Left cardiac atrium (tissue), 4 donors: ENCODE results near the gene KEAP1. TPM values are rescaled to one million over a fixed set of nuclear protein-coding genes. Genes with fewer than 3 reads are reported as not detected.
A peak's percentile ranks its signal among the peaks of the same experiment; 100 is the strongest.
"Not testable (repeated sequence)": the region's sequence is repeated elsewhere in the genome, so short reads cannot be mapped to it uniquely, and the experiment has no call there.

Source experiments
- ATAC-seq, 2 donors: fragments of 200-7000 bp; cut with Tn5 transposase; one replicate each; pipeline ENCODE4 v1.9.1; 2020; ENCODE audit warnings: mild to moderate bottlenecking in 2 of 2, moderate library complexity in 2 of 2
- DNase-seq: peaks from one replicate; pipeline ENCODE4 v3.0.0-alpha.2; 2020
- intact Hi-C, 2 donors: fragments of 100-400 bp; cut with DNase I; formaldehyde crosslinking; loops; one replicate each; pipeline versions ENCODE4 v1.14.1 to v1.15.1; 2022 to 2023
- total RNA-seq, 2 donors: library from RNA; stranded (reverse); fragmentation: NEBNext Ultra II Directional; extraction: Animal tissue kit (Norgen Biotek cat#: 25700); gene quantifications; one replicate each; pipeline ENCODE4 v1.2.1, GENCODE V29; 2021
- donor health status: DM: no; HTN: yes; CAD: no.
- donor health status: DM: no; HTN: yes; CAD: no; lungs with severe emphysema.
- donor health status: DM: yes; HTN: yes; CAD: no.
- donor health status: Dilated cardiomyopathy.

The KEAP1 gene
- total RNA-seq, 2 donors from 2014 or later: 53.5 to 55.1 TPM

DNA sequence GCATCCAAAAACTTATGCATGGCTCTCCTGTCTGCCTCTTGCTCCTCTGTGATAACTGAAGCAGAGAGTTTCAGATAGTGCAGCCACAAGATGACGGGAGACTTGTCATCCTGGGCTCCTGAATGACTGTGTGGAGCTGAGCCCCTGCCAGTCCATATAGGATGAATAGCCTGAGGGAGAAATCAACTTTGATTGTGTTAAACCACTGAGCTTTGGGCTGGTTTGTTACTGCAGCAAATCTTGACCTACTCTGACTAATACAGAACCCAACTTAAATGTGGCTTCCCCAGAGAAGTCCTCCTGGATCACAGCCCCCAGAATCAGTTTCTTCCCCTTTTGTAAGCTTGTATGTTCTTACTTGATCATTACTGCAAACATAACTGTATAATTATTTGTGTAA, 29.3 kb upstream of the KEAP1 start:
- no peak for ATAC-seq
- intact Hi-C loops: no loop called here

GRCh38 chr19:10526887-10527286, 23.7 kb upstream of the KEAP1 start:
- ATAC-seq, intact Hi-C loops: not testable (repeated sequence)

More for the DNA sequence above, 29.3 kb upstream of the KEAP1 start:
- no peak for DNase-seq

DNA sequence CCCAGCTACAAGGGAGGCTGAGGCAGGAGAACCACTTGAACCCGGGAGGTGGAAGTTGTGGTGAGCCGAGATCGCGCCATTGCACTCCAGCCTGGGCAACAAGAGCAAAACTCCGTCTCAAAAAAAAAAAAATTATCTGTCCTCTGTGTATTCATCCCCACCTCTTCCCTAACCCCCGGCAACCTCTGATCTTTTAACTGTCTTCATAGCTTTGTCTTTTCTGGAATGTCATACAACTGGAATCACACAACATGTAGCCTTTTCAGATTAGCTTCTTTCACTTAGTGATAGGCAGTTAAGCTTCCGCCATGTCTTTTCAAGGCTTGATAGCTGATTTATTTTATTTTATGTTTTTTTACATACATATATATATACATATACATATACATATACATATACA, 22.5 kb upstream of the KEAP1 start:
- intact Hi-C loops: no loop called here
- no peak for DNase-seq
- ATAC-seq: no peak

More at GRCh38 chr19:10526887-10527286, 23.7 kb upstream of the KEAP1 start:
- DNase-seq: not testable (repeated sequence)

DNA sequence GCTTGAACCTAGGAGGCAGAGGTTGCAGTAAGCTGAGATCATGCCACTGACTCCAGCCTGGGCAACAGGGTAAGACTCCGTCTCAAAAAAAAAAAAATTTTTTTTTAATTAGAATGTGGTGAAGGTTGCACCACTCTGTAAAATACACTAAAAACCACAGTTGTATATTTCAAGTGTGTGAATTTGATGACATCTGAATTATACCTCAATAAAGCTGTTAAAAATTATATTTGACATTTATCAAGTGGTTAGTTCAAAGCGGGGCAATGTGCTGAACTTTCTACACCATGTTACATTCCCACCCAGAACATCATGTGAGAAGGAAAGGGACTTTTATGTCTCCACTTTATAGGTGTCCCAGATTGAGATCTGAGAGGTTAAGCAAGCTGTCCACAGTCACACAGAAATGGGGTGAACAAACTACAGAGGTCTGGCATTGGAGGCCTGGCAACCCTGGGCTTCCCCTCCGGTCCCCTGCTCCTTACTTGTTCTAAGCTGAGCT, 20.0 kb upstream of the KEAP1 start:
- ATAC-seq: no peak
- no peak for DNase-seq
- intact Hi-C loops: no loop called here

- DNase-seq (no peak), ATAC-seq (no peak)
- intact Hi-C loops: no loop called here
Measured at GRCh38 chr19:10521461-10522171, 18.5 kb upstream of the KEAP1 start.

DNA sequence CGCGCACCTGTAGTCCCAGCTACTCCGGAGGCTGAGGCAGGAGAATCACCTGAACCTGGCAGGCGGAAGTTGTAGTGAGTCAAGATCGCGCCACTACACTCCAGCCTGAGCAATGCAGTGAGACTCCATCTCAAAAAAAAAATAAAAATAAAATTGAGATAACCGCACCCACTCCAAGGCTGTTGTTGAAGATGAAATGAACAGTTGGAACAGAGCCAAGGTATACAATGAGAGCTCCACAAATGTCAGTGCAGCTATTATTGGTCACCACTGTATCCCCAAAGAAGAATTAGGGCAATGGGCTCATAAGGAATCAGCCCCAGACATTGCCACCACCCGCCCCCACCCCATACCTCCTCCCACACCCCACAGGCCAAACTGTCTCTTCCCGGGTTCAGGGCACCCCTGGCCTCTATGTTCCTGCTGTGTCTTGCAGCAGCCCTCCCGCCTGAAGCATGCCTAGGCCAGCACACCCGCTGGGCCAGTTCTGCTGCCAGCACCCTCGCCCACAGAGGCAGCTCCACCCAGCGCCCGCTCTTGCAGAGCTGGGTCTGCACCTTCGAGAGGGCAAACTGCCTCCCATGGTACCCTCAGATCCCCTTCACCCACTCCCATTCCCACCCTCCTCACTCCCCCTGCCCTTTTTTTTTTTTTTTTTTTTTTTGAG, 17.6 kb upstream of the KEAP1 start:
- ATAC-seq: no peak
- no peak for DNase-seq
- intact Hi-C loops: no loop called here

- DNase-seq: no peak
- intact Hi-C loops: no loop called here
Measured at GRCh38 chr19:10519421-10519820, 16.3 kb upstream of the KEAP1 start.

GRCh38 chr19:10518444-10519361, 15.5 kb upstream of the KEAP1 start:
- ATAC-seq (peak in 1 of 2 donors; percentile 5), DNase-seq (no peak)
- intact Hi-C loops: no loop called here

More at GRCh38 chr19:10519421-10519820, 16.3 kb upstream of the KEAP1 start:
- ATAC-seq: no peak

DNA sequence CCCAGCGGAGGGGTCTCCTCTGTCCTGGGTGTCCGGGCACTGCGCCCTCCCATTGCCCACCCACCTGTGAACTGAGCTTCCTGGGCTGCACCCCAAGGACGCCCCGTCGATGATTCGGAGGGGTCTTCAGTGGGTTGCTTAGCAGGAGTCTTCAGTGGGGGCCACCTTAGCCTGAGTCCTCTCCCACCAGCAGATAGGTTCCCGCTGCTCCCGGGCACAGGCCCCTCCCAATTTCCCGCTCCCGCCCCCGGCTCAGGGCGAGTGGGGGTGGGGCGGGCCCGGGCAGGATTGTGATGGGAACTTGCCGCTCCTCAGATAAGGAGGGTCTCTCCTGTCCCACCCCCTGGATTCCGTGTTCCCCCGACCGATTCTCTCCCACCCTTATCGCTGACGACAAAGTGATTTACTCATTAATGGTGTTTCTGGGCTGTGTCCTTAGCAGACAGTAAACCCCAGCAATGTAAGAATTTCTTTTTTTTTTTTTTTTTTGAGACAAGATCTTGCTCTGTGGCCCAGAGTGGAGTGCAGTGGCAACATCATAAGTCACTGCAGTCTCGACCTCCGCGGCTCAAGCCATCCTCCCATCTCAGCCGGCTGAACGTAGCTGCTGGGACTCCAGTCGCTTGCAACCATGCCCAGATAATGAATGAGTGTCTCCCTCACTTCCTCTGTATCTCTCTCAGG, 14.7 kb upstream of the KEAP1 start:
- no peak for DNase-seq
- intact Hi-C loops: no loop called here
- ATAC-seq: peak; percentile 52 to 62

DNA sequence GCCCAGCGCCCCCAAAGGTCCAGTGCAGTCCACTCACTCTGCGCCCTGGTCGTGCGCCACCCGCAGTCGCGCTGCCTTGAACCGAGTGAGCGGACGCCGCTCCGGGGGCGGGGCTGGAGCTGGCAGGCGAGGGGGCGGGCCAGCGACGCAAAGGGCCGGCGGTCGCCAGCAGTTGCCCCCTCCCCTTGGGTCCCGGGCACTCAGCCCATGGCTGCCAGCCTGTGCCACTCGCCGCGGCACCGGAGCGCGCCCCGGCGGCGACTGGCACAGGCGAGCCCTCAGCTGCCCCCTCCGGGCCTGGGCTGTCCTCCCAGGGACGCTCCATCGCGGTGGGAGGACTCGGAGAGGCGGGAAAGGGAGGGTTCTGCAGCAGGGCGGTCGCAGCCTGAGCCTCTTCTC, 14.2 kb upstream of the KEAP1 start, which contains the start of gene S1PR5:
TSS of gene S1PR5 (minus strand) at position 87 of the 399 bp plus-strand sequence. CDS start 2,436 bp downstream, outside the sequence.
- ATAC-seq: peak; percentile 48 to 65

DNA sequence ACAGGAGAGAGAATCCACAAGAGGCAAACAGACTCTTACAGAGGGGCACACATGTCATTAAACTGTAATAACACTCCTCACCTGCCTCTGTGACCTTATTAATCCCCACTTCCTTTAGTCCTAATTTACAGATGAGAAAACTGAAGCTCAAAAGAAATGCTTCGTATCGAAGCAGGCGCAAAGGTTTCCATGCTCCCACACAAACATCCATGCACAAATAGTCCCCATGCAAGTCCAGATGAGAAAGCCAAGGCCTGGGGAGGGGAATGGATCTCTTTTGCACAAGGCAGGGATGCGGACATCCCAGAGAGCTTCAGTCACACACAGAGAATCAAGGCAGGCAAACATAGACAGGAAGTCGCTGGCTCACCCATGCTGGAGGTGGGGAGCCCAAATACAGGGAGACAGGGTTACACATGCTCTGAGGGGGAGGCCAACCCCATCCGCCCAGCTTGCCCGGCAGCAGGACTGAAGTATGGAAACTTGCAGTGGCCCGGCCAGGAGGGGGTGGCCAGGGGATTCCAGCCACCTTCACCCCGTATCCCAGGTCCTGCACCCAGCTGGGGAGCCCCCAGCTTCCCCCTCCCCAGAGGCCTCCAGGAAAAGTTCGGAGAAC, 13.6 kb upstream of the KEAP1 start:
- DNase-seq (no peak), ATAC-seq (no peak)
- intact Hi-C loops: no loop called here

More for the DNA sequence above, 14.2 kb upstream of the KEAP1 start, which contains the start of gene S1PR5:
- intact Hi-C loops: no loop called here
- DNase-seq: no peak

DNA sequence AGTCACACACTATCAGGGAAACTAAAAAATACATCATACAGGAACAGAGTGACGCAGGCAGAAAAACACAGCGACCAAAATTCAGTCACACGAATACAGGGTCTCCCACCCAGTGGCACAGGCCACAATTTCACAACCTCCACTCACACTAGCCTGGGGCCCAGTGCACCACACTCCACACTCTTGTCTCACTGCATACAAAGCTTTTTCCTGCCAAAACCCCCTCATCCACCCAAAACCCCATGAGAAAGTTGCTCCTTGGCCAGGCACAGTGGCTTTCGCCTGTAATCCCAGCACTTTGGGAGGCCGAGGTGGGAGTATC, 12.9 kb upstream of the KEAP1 start:
- ATAC-seq: no peak
- intact Hi-C loops: no loop called here
- no peak for DNase-seq

- intact Hi-C loops: no loop called here
- ATAC-seq (no peak), DNase-seq (no peak)
Measured at GRCh38 chr19:10514211-10515145, 11.3 kb upstream of the KEAP1 start.

- intact Hi-C loops: no loop called here
- no peak for DNase-seq
- no peak for ATAC-seq
Measured at GRCh38 chr19:10513223-10513622, 10.1 kb upstream of the KEAP1 start.

DNA sequence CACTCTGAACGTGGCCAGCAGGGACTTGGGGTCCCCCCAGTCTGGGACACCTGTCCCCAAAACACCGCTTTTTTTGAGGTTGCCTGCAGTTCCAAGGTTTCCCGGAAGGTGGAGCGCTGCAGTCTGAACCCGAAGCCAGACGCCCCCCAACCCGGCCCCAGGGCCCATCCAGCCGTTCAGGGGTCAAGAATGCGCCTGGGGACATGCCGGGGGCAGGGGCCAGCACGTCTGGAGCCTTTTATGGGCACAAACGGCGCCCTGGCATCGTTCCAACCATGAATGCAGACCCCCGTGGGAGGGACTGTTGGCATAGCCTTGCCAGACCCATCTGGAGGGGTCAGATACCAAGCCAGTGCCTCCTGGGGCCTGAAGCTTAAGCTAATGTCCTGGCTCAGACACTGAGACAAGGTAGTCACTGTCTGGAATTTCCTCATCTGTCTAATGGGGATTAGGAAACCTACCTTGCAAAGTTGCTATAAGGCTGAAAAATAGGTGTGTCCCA, 7.2 kb upstream of the KEAP1 start:
- ATAC-seq (no peak), DNase-seq (no peak)
- intact Hi-C loops: no loop called here

DNA sequence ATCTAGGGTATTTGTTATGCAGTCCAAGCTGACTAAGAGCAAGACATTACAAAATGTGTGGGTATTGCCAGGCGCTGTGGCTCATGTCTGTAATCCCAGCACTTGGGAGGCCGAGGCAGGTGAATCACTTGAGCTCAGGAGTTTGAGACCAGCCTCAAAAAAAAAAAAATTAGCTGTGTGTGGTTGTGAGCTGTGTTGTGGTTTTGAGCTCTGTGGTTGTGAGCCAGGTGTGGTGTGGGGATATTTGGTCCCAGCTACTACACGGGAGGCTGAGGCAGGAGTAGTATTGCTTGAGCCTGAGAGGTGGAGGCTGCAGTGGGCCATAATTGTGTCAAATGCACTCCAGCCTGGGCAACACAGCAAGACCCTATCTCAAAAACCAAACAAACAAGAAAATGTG, 5.6 kb upstream of the KEAP1 start:
- intact Hi-C loops: loop anchor here in 1 of 2 donors (10.0 kb wide), 1 partner anchor 56 kb away; the partner anchor contains the start of genes CDKN2D and KRI1
- DNase-seq (no peak), ATAC-seq (no peak)

DNA sequence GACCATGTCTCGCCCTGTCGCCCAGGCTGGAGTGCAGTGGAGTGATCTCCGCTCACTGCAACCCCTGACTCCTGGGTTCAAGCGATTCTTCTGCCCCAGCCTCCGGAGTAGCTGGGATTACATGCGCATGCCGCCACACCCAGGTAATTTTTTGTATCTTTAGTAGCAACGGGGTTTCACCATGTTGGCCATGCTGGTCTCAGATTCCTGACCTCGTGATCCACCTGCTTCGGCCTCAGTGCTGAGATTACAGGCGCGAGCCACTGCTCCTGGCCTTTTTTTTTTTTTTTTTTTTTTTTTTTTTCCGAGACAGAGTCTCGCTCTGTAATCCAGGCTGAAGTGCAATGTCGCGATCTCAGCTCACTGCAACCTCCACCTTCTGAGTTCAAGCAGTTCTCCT, 4.9 kb upstream of the KEAP1 start:
- DNase-seq: no peak
- intact Hi-C loops: loop anchor here in 1 of 2 donors (10.0 kb wide), 1 partner anchor 57 kb away; the partner anchor contains the start of genes CDKN2D and KRI1

More for the DNA sequence above, 4.9 kb upstream of the KEAP1 start:
- ATAC-seq: no peak
